ENCODE results near the gene XPNPEP1.

DNA sequence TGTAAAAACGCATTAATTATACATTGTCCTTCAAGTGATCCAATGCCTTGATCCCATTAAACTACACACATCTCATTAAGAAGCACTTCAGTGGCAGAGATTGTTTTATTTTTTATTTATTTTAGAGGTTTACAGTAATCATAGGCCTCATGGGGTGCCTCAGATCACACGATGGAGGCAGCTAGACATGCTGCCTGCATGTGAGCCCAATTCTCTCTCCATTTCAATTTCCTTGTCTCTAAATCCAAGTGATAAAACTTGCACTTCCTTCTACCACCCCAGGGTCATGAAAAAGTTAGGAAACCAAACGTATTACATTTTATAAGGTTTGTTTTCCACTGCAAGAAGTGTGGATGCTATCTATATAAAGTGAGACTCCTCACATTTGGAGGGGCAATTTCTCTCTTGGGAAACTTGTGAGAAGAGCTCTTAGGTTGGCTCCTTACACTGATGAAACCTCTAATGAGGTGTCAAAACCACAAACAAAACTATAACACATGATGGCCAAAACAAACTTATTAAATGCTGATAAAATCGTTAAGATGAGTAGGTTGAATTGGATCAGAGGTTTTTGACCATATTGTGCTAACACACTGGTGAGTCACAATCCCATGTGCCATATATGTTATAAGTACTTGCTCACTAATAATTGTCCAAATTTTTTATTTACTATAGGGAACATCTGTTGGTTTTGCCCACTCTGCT is 22.3 kb upstream of the XPNPEP1 start:
- TF ChIP-seq, protein P1, sequence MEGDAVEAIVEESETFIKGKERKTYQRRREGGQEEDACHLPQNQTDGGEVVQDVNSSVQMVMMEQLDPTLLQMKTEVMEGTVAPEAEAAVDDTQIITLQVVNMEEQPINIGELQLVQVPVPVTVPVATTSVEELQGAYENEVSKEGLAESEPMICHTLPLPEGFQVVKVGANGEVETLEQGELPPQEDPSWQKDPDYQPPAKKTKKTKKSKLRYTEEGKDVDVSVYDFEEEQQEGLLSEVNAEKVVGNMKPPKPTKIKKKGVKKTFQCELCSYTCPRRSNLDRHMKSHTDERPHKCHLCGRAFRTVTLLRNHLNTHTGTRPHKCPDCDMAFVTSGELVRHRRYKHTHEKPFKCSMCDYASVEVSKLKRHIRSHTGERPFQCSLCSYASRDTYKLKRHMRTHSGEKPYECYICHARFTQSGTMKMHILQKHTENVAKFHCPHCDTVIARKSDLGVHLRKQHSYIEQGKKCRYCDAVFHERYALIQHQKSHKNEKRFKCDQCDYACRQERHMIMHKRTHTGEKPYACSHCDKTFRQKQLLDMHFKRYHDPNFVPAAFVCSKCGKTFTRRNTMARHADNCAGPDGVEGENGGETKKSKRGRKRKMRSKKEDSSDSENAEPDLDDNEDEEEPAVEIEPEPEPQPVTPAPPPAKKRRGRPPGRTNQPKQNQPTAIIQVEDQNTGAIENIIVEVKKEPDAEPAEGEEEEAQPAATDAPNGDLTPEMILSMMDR (IDR thresholded peaks at IDR 0.05; ENCODE audit: low read depth, low read length, poor library complexity, severe bottlenecking) = no peak
- TF ChIP-seq EZH2phosphoT487 (IDR thresholded peaks at IDR 0.05; ENCODE audit: borderline replicate concordance, low read length) = no peak

Data from DOHH2 (cell line).